Natural killer cell (primary cell): Measurements from ENCODE around the gene TMEM243. TPM values are rescaled to one million over a fixed set of nuclear protein-coding genes. Genes with fewer than 3 reads are reported as not detected.

Source experiments
- ATAC-seq, 3 donors: fragments of 150-1000 bp in 2 of 3; fragments of 200-7000 bp in 1 of 3; cut with Tn5 transposase; 1 replicate in 1 of 3; 2 replicates in 2 of 3; pipeline ENCODE4 v1.10.0; 2021; ENCODE audit warnings: mild to moderate bottlenecking in 2 of 3, moderate library complexity in 2 of 3
- DNase-seq, 2 donors: peaks; one replicate each; pipeline versions ENCODE4 v3.0.0 to v3.0.0-alpha.2; 2013 to 2021; ENCODE audit warnings: mixed read lengths in 1 of 2
- H3K27ac ChIP-seq: one replicate; pipeline ENCODE4 v1.5.1; 2013; ENCODE audit warnings: mild to moderate bottlenecking, low read length
- H3K27me3 ChIP-seq: one replicate; pipeline ENCODE4 v1.6.1; 2013; ENCODE audit warnings: low read length; ENCODE audit not compliant: control insufficient read depth, insufficient read depth
- H3K36me3 ChIP-seq: one replicate; pipeline ENCODE4 v1.6.1; 2013; ENCODE audit warnings: low read length; ENCODE audit not compliant: control insufficient read depth, insufficient read depth
- H3K4me1 ChIP-seq: one replicate; pipeline ENCODE4 v1.6.1; 2013; ENCODE audit warnings: low read length; ENCODE audit not compliant: control insufficient read depth, insufficient read depth
- H3K4me3 ChIP-seq: one replicate; pipeline ENCODE4 v1.5.1; 2013; ENCODE audit warnings: low read length
- H3K9me3 ChIP-seq: one replicate; pipeline ENCODE4 v1.6.1; 2013; ENCODE audit warnings: low read length; ENCODE audit not compliant: control insufficient read depth, insufficient read depth
- H3K27ac Mint-ChIP-seq, 2 donors: one replicate each; pipeline ENCODE4 v1.8.0; 2022; ENCODE audit warnings: mild to moderate bottlenecking in 2 of 2, mixed read lengths in 2 of 2, moderate library complexity in 1 of 2
- H3K27me3 Mint-ChIP-seq, 2 donors: one replicate each; pipeline ENCODE4 v1.8.0; 2022; ENCODE audit warnings: low read depth in 2 of 2, mixed read lengths in 2 of 2
- H3K36me3 Mint-ChIP-seq: one replicate; pipeline ENCODE4 v1.8.0; 2022; ENCODE audit warnings: mixed read lengths
- H3K4me1 Mint-ChIP-seq, 2 donors: one replicate each; pipeline ENCODE4 v1.8.0; 2022; ENCODE audit warnings: mixed read lengths in 2 of 2
- H3K4me3 Mint-ChIP-seq: one replicate; pipeline ENCODE4 v1.8.0; 2022; ENCODE audit warnings: mild to moderate bottlenecking, moderate library complexity, mixed read lengths
- H3K9me3 Mint-ChIP-seq, 2 donors: one replicate each; pipeline ENCODE4 v1.8.0; 2022; ENCODE audit warnings: mixed read lengths in 2 of 2
- CTCF ChIP-seq: fragments of 200-600 bp; IDR thresholded peaks from one replicate; pipeline ENCODE4 v1.8.0; 2022; ENCODE audit warnings: antibody characterized with exemption
- WGBS: methylation state at CpG from one replicate; pipeline ENCODE4 v1.1.7; 2013; ENCODE audit warnings: missing lambda C conversion rate; ENCODE audit not compliant: insufficient coverage; 5-methylcytosine and 5-hydroxymethylcytosine counted together
- intact Hi-C: fragments of 100-400 bp; cut with micrococcal nuclease; formaldehyde crosslinking; loops from one replicate; pipeline ENCODE4 v1.14.2; 2022
- total RNA-seq, 4 donors: library from RNA; stranded (reverse); fragments of 120-200 nt in 1 of 4; gene quantifications; one replicate each; pipeline versions ENCODE4 v1.2.3 to v1.2.4, GENCODE V29; 2013 to 2022

The TMEM243 gene
- total RNA-seq, 3 donors from 2014 or later (not counting 1 experiment from before 2014, with no cell fraction given) = 52.5 to 61.8 (median 55.2) TPM

- no peak for TF ChIP-seq CTCF
- H3K4me1 ChIP-seq = no peaks in the 10 kb centered on the region
- no peak overlapping the region for H3K27ac ChIP-seq
- DNase-seq = no peak
- H3K4me3 ChIP-seq = no peak overlapping the region
- ATAC-seq = no peak
- 93% methylated on average over 2 of the region's 2 CpGs for WGBS
- no peaks in the 10 kb centered on the region for H3K27me3 ChIP-seq
- H3K9me3 ChIP-seq = no peaks in the 10 kb centered on the region
- no peaks in the 10 kb centered on the region for H3K9me3 Mint-ChIP-seq
- H3K27me3 Mint-ChIP-seq = no peaks in the 10 kb centered on the region
- peaks cover 0 to 35% of the 10 kb centered on the region in 2 donors for H3K4me1 Mint-ChIP-seq
- peak overlapping the region; percentile 59 to 60 for H3K27ac Mint-ChIP-seq
- H3K36me3 ChIP-seq = peaks cover 95% of the 10 kb centered on the region
- H3K36me3 Mint-ChIP-seq = peaks cover 43% of the 10 kb centered on the region
- H3K4me3 Mint-ChIP-seq = no peak overlapping the region
- intact Hi-C loops = no loop called here
Measured at GRCh38 chr7:87188930-87189329, 30.6 kb downstream of the TMEM243 start.

GRCh38 chr7:87187120-87187519 is 32.4 kb downstream of the TMEM243 start:
- ATAC-seq (no peak), DNase-seq (no peak)
- H3K27me3 Mint-ChIP-seq = no peaks in the 10 kb centered on the region
- peaks cover 0 to 24% of the 10 kb centered on the region in 2 donors for H3K4me1 Mint-ChIP-seq
- H3K36me3 Mint-ChIP-seq = peaks cover 43% of the 10 kb centered on the region
- no peak overlapping the region for H3K4me3 ChIP-seq
- no peak for TF ChIP-seq CTCF
- intact Hi-C loops = no loop called here
- H3K27ac ChIP-seq = no peak overlapping the region
- no peaks in the 10 kb centered on the region for H3K9me3 Mint-ChIP-seq
- H3K36me3 ChIP-seq = peaks cover 95% of the 10 kb centered on the region
- no peaks in the 10 kb centered on the region for H3K9me3 ChIP-seq
- no peaks in the 10 kb centered on the region for H3K27me3 ChIP-seq
- WGBS = 100% methylated on average over 2 of the region's 2 CpGs
- no peak overlapping the region for H3K27ac Mint-ChIP-seq
- H3K4me1 ChIP-seq = no peaks in the 10 kb centered on the region
- H3K4me3 Mint-ChIP-seq = no peak overlapping the region

- Mint-ChIP-seq H3K27me3 (no peaks in the 10 kb centered on the region), H3K9me3 (no peaks in the 10 kb centered on the region), H3K4me1 (peaks cover 13 to 26% of the 10 kb centered on the region in 2 donors), H3K36me3 (peaks cover 21% of the 10 kb centered on the region), H3K4me3 (no peak overlapping the region), H3K27ac (peak overlapping the region; percentile 13 to 66)
- DNase-seq = no peak
- Histone ChIP-seq H3K4me3 (no peak overlapping the region), H3K27me3 (no peaks in the 10 kb centered on the region), H3K36me3 (peaks cover 81% of the 10 kb centered on the region), H3K9me3 (no peaks in the 10 kb centered on the region), H3K4me1 (no peaks in the 10 kb centered on the region), H3K27ac (no peak overlapping the region)
- ATAC-seq = no peak
- intact Hi-C loops = no loop called here
- 96% methylated on average over 2 of the region's 3 CpGs for WGBS
- no peak for TF ChIP-seq CTCF
Measured at GRCh38 chr7:87179180-87179579, 40.4 kb downstream of the TMEM243 start.

GRCh38 chr7:87178320-87178719 is 41.2 kb downstream of the TMEM243 start:
- intact Hi-C loops = no loop called here
- H3K27me3 ChIP-seq = no peaks in the 10 kb centered on the region
- Mint-ChIP-seq H3K4me1 (peaks cover 13 to 22% of the 10 kb centered on the region in 2 donors), H3K9me3 (no peaks in the 10 kb centered on the region), H3K4me3 (no peak overlapping the region), H3K36me3 (peaks cover 13% of the 10 kb centered on the region), H3K27ac (peak overlapping the region; percentile 13 to 66), H3K27me3 (no peaks in the 10 kb centered on the region)
- no peak for DNase-seq
- no peak for TF ChIP-seq CTCF
- no peak overlapping the region for H3K27ac ChIP-seq
- no peak for ATAC-seq
- WGBS = 100% methylated on average over 1 of the region's 4 CpGs
- no peaks in the 10 kb centered on the region for H3K4me1 ChIP-seq
- H3K9me3 ChIP-seq = no peaks in the 10 kb centered on the region
- no peak overlapping the region for H3K4me3 ChIP-seq
- H3K36me3 ChIP-seq = peaks cover 81% of the 10 kb centered on the region
